Measurements from ENCODE around the gene STK25. TPM values are rescaled to one million over a fixed set of nuclear protein-coding genes. Genes with fewer than 3 reads are reported as not detected.

STK25 gene
- total and polyA plus RNA-seq, 2 of the 8 experiments (the other 6 are each of a cell fraction or from before 2014, with no cell fraction given), result 159 to 546 TPM

DNA sequence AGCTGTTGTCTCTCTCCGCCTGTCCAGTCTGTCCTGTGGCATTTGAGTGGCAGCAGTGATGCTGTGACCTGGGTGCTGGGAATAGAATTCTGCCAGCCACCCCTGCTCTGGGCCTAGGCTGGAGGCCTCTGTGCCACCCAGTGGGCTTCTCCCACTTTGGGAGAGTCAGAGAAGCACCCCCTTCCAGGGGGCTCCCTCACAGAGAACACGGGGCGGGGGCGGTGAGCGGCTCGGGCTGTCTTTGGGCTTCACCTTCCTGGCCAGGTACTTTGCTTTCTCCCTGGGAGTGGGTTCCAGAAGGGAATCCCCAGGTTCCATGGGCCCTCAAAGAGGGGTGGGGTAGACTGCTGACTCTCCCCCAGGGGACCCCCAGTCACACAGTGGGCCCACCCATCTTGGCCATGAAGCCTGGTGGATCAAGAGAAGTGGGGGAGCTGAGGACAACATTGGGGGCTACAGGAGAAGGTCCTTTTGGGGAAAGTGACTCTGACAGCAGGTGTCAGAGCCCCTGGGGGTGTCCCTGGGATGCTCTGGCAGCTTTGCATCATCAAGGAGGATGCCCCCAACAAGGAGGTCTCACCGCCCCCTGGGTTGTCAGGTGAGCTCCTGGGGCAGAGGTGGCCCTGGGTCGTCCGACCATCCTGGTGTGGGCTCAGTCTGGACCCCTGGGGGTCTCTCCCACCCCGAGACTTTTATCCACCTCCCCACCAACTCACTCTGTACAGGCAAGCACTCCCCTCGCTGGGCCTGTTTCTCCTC is 31.4 kb upstream of the STK25 start:
- Histone ChIP-seq H2BK5ac (ENCODE audit: low read depth, low read length) (no peak overlapping the region; the same call in 1 of the 2 replicates), H4K5ac (ENCODE audit: insufficient read length, low read depth, low read length) (no peak overlapping the region), H2BK120ac (replicated peaks; ENCODE audit: low read depth, low read length) (no peak overlapping the region), H3K9me3 (ENCODE audit: insufficient read depth in 2 of 2, low read depth in 1 of 2, low read length in 1 of 2) (no peaks in the 10 kb centered on the region), H3K18ac (ENCODE audit: extremely low read depth, low read length) (no peak overlapping the region), H3K56ac (replicated peaks; ENCODE audit: insufficient read length, low read depth, low read length) (no peak overlapping the region), H3K23me2 (ENCODE audit: low read depth, low read length) (peaks cover 11% of the 10 kb centered on the region; the same call in 1 of the 2 replicates), H3K79me2 (ENCODE audit: control insufficient read depth in 1 of 2, insufficient read depth in 2 of 2, low read length in 2 of 2) (no peaks in the 10 kb centered on the region), H3K9ac (replicated peaks in 1 of 4; ENCODE audit: extremely low read depth in 1 of 4, low read depth in 3 of 4, low read length in 3 of 4) (no peak overlapping the region), H3K36me3 (ENCODE audit: control insufficient read depth in 2 of 4, insufficient read depth in 4 of 4, low read length in 3 of 4) (no peaks in the 10 kb centered on the region), H2BK12ac (ENCODE audit: low read depth, low read length) (no peak overlapping the region), H3K4ac (replicated peaks; ENCODE audit: insufficient read length, low read depth, low read length) (no peak overlapping the region), H4K91ac (replicated peaks; ENCODE audit: insufficient read length, low read length) (no peak overlapping the region), H3K79me1 (ENCODE audit: low read depth, low read length) (no peaks in the 10 kb centered on the region), H3K4me2 (ENCODE audit: insufficient read depth in 1 of 2, low read depth in 2 of 2, low read length in 2 of 2) (peak overlapping the region in 1 of 2 experiments; percentile 83; a peak in 1 of 4 replicates), H3K4me1 (replicated peaks in 1 of 4; ENCODE audit: control insufficient read depth in 3 of 4, insufficient read depth in 4 of 4, low read length in 3 of 4) (peaks cover 3 to 10% (median 4%) of the 10 kb centered on the region in 4 experiments), H2BK15ac (ENCODE audit: low read length) (no peak overlapping the region), H3K14ac (ENCODE audit: insufficient read length) (no peak overlapping the region), H2BK20ac (ENCODE audit: low read length) (no peak overlapping the region), H3K27me3 (replicated peaks in 1 of 4; ENCODE audit: control insufficient read depth in 3 of 4, extremely low read depth in 1 of 4, insufficient read depth in 3 of 4, low read length in 3 of 4) (peaks cover 18 to 35% (median 30%) of the 10 kb centered on the region in 4 experiments), H4K8ac (ENCODE audit: extremely low read depth, insufficient read depth, low read length) (peak overlapping the region; percentile 69; the same call in 1 of the 2 replicates), H2AFZ (ENCODE audit: low read length) (no peak overlapping the region), H4K20me1 (replicated peaks in 1 of 2; ENCODE audit: control insufficient read depth in 1 of 2, insufficient read depth in 2 of 2, low read length in 2 of 2) (no peaks in the 10 kb centered on the region), H3K23ac (ENCODE audit: insufficient read length) (no peak overlapping the region), H3K27ac (ENCODE audit: low read depth, low read length) (no peak overlapping the region; the same call in 1 of the 2 replicates), H2AK5ac (ENCODE audit: low read depth, low read length) (0 out of 2 replicates have a peak overlapping the region, but pooled peaks have one; percentile 53), H3K4me3 (ENCODE audit: extremely low read depth in 1 of 4, insufficient read depth in 2 of 4, low read depth in 3 of 4, low read length in 4 of 4) (no peak overlapping the region)
- DNase-seq (ENCODE audit: low read depth in 1 of 2, low spot score in 2 of 2), result no peak
- CTCF ChIA-PET (ENCODE audit: partially characterized antibody), result interaction anchor here (1.6 kb wide), 1 partner anchor 182 kb away, joined by 4 read pairs; no protein-coding TSS in a partner anchor
- WGBS, 2 experiments (ENCODE audit: extremely low coverage in 1 of 2, insufficient coverage in 1 of 2, insufficient read length in 1 of 2, insufficient replicate concordance in 2 of 2, low coverage in 1 of 2, low lambda C conversion rate in 2 of 2, missing lambda C conversion rate in 1 of 2), result 90% methylated on average over 11 of the region's 11 CpGs; no CpG with 5 or more reads in 1 of the 2 experiments
- FAIRE-seq, result no peak
- POLR2A ChIA-PET (ENCODE audit: partially characterized antibody), result interaction anchor here (0.7 to 0.9 kb wide), 2 partner anchors 28 to 49 kb away, joined by 3 read pairs; no protein-coding TSS in a partner anchor
- TF ChIP-seq HDAC2 (IDR thresholded peaks at IDR 0.05; ENCODE audit: borderline replicate concordance in 1 of 2, low read depth in 2 of 2, low read length in 2 of 2), result no peak
- no peak for TF ChIP-seq GTF2F1 (IDR thresholded peaks at IDR 0.05; ENCODE audit: borderline replicate concordance, low read depth, low read length)
- no peak for TF ChIP-seq BRCA1 (IDR thresholded peaks at IDR 0.05; ENCODE audit: low read depth, low read length)
- no peak for TF ChIP-seq POLR2AphosphoS5 (IDR thresholded peaks at IDR 0.05; ENCODE audit: low read depth, low read length)
- TF ChIP-seq MAFK (IDR thresholded peaks at IDR 0.05; ENCODE audit: low read depth, low read length), result no peak
- no peak for TF ChIP-seq KDM4A (IDR thresholded peaks at IDR 0.05; ENCODE audit: low read depth, low read length, severe bottlenecking)
- TF ChIP-seq ATF2 (IDR thresholded peaks at IDR 0.05; ENCODE audit: low read length), result no peak
- TF ChIP-seq JUND (IDR thresholded peaks at IDR 0.05; ENCODE audit: low read length), result no peak
- TF ChIP-seq CBX5 (IDR thresholded peaks at IDR 0.05; ENCODE audit: low read depth, low read length), result no peak
- no peak for TF ChIP-seq TCF12 (IDR thresholded peaks at IDR 0.05; ENCODE audit: low read depth, low read length)
